NCI-H1092 (cell line): ENCODE data around the gene CLDN19.
"Not testable (repeated sequence)": the region's sequence is repeated elsewhere in the genome, so short reads cannot be mapped to it uniquely, and the experiment has no call there.

ENCODE experiments used
- DNase-seq: peaks from one replicate; lab custom pipeline; 2025; lab: John Stamatoyannopoulos, UW

The CLDN19 gene

GRCh38 chr1:42737986-42738677 is 1.9 kb downstream of the CLDN19 start:
- DNase-seq = no peak

- no peak for DNase-seq
Measured at GRCh38 chr1:42737257-42737656, 2.8 kb downstream of the CLDN19 start.

DNA sequence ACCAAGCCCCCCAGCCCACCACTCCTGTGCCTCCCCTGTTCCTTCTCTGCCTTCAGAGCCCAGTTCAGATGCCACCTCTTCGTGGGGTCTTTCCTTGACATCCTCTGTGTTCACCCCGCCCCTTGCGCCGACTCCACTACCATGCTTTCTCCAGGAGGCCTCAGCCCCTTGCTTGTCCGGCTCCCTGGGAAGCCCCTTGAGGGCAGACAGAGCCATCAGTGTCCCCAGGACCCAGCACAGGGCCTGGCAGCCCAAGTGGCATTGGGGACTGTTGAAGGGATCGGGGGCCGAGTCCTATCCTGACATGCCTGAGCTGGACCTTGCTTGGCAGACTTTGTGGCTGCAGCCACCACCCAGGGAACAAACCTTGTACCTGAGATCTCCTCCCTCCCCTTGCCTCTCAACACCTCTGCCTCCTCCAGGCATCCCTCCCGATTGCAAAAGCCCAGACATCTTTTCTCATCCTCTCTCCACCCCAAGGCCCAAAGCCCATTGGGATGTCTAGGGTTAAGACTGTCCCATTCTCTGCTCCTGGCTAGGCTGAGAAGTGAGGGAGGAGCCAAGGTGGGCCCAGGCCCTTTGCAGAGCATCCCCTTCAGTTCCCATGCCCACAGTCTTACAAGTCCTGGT is 3.4 kb downstream of the CLDN19 start:
- no peak for DNase-seq

- DNase-seq = no peak
Measured at GRCh38 chr1:42736152-42736551, 3.9 kb downstream of the CLDN19 start.

DNA sequence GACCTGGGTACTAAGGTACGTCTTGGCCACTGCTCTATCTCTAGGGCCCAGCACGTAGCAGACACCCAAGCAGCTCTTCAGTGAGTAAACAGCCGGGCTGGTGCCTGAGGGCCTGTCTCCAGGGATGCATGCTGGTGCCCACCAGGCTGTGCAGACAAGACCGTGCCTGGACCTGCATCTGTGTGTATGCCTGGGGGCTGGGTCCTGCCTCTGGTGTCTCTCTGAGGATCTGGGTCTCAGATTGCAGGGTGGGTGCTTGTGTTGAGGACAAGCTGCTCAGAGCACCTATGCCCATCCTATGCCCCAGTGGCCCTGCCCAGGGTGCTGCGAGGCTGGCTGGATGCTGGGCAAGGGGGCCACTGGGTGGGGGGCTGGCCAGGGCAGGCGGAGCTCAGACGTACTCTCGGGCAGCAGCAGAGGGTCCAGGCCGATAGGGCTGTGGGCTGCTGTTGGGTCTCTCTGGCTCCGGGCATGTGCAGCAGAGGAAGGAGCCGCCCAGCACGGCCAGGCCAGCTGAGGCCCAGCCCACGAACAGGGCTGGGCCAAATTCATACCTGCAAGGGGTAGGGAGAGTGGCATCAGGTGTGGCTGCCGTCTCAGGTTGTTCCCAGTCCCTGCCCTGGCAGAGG is 4.4 kb downstream of the CLDN19 start:
- DNase-seq = no peak

GRCh38 chr1:42735056-42735455 is 5.0 kb downstream of the CLDN19 start:
- no peak for DNase-seq

GRCh38 chr1:42734201-42735035 is 5.6 kb downstream of the CLDN19 start:
- no peak for DNase-seq

DNA sequence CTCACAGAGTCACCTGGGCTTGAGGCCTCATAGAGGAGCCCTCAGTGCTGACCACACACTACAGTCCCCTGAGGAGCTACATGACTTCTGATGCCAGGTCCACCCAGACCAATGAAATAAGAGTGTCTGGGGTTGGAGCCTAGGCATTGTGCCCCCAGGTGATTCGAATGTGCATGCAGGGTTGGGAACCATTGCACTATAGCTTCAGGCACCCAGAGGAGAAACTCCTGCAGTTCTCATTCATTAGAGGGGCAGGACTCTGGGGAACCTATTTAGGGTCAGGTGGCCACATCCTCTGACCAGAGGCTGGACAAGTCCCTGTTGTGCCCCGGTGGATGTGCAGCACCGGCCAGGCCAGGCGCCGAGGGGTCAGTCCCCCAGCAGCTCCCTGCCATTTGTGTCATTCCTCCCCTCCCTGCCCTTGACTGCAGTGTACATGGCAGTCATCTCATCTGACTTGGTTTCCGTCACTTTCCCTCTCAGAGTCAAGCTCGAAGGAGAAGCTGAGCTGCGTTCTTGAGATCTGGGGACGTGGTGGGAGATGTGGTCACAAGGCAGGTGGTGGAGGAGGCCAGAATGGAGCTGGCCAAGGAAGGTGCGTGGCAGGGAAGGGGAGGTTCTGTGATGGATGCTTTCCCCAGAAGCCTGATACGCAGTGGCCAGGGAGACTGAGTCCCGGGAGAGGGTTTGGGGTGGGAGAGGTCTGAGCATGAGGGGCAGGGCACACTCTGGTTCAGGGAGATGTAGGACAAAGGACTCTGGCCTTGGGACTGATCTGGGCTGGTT is 6.4 kb downstream of the CLDN19 start:
- no peak for DNase-seq

- DNase-seq = no peak
Measured at GRCh38 chr1:42732126-42732680, 7.8 kb downstream of the CLDN19 start.

- DNase-seq = no peak
Measured at GRCh38 chr1:42731585-42731984, 8.5 kb downstream of the CLDN19 start.

GRCh38 chr1:42730988-42731387 is 9.0 kb downstream of the CLDN19 start:
- DNase-seq = no peak

DNA sequence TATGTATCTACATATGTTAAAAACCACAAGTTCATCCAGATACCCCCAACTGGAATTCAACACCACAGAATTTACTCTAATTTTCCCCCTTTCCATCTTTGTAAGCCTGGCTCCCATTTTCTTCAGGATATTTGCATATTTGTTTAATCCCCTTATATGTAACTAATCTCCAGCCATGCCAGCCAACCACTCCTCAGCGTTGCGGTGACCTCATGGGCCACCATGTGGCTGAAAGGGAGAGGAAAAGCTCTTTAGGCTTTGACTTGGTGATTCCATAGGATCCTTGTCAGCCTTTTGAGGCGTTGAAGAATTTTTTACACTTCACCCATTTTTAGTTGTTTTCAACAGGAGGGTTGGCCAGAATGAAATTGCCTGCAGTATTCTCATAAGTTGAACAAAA is 10.0 kb downstream of the CLDN19 start:
- no peak for DNase-seq

DNA sequence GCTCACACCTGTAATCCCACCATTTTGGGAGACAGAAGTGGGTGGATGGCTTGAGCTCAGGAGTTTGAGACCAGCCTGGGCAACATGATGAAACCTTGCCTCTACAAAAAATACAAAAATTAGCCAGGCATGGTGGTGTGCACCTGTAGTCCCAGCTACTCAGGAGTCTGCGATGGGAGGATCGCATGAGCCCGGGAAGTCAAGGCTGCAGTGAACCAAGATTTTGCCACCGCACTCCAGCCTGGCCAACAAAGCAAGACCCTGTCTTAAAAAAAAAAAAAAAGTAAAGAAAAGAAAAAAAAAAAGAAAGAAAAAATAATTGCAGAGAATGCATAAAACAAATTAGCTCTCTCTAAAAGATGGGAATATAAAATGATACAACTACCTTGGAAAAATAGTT is 14.2 kb downstream of the CLDN19 start:
- DNase-seq = not testable (repeated sequence)

DNA sequence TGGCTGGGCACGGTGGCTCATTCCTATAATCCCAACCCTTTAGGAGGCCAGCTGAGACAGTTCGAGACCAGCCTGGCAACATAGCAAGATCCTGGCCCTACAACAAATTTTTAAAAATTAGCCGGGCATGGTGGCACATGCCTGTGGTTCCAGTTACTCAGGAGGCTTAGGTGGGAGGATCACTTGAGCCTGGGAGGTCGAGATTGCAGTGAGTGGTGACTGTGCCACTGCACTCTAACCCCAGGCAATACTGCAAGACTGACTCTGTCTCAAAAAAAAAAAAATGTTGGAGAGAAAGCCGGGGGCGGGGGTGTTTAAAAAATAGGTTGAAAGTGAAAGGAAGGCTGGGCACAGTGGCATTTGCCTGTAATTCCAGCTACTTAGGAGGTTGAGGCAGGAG is 16.5 kb downstream of the CLDN19 start:
- DNase-seq = no peak

DNA sequence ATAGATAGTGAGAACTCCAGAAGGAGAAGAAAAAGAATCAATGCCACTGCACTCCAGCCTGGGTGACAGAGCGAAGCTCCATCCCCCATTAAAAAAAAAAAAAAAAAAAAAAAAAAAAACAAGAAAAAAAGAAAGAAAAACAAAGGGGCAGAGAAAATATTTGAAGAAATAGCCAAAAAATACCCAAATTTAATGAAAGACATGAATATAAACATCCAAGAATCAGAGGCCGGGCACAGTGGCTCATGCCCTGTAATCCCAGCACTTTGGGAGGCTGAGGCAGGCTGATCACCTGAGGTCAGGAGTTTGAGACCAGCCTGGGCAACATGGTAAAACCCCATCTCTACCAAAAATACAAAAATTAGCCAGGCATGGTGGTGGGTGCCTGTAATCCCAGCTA is 17.6 kb downstream of the CLDN19 start:
- not testable (repeated sequence) for DNase-seq

GRCh38 chr1:42721926-42722325 is 18.1 kb downstream of the CLDN19 start:
- no peak for DNase-seq

DNA sequence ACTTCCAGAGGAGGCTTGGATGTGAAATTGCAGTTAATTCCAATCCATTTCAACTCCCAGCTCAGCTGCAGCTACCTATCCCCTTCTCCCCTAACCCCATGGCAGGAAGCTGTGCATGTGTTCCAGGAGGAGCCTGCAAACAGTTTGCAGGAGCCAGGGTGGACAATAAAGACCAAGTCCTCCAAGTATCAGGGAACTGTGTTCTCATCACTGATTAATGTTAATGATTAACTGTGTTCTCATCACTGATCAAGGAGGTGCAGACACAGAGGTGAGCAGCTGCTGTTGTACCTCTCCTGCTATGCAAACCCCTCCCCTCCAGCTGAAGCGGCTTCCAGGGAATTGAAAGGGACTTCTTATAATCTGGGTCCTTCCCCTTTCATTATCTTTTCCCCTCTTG is 19.2 kb downstream of the CLDN19 start:
- DNase-seq = no peak

- DNase-seq = not testable (repeated sequence)
Measured at GRCh38 chr1:42714441-42714840, 25.6 kb downstream of the CLDN19 start.

DNA sequence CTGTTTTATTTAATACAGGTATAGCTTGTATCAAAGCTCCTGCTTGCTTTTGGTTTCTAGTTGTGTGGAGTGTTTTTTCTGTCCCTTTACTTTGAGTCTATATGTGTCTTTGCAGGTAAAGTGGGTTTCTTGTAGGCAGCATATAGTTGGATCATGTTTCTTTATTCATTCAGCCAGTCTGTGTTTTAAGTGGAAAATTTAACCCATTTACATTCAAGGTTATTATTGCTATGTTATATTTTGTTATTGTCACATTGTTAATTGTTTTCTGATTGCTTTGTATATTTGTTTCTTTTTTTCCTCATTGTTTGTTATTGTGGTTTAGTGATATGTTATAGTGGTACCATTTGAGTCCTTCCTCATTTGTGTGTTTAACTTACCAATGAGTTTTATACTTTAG is 26.7 kb downstream of the CLDN19 start:
- no peak for DNase-seq

GRCh38 chr1:42712808-42713207 is 27.2 kb downstream of the CLDN19 start:
- not testable (repeated sequence) for DNase-seq

- DNase-seq = no peak
Measured at GRCh38 chr1:42703888-42704464, 36.1 kb downstream of the CLDN19 start.
